Endometrium (tissue), 2 donors: Measurements from ENCODE around the gene MTOR.

ENCODE experiments used
- FAIRE-seq: peaks from 2 replicates; lab custom pipeline; 2012; peaks lifted over from hg19 to GRCh38; lab: Jason Lieb, UNC
- donor health status: control.
- donor health status: control.

The MTOR gene

DNA sequence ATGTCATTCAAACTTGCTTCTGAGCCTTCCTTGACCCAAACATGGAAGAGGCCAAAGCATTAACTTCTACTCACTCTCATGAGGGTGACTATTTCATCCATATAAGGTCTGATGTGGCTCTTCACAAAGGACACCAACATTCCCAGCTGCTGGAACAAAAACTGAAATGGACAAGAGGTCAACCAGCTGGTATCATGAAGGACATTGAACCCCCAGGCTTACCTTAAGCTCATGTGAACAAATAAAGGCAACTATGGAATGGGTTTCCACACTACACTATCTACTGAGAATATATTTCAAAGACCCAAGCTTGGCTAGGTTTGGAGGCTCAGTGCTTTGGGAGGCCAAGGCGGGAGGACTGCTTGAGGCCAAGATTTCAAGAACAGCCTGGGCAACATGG, 46.3 kb downstream of the MTOR start:
- no peak for FAIRE-seq

- no peak for FAIRE-seq
Observed at GRCh38 chr1:11215381-11216005, 46.9 kb downstream of the MTOR start.

- FAIRE-seq = no peak
Observed at GRCh38 chr1:11214698-11215380, 47.5 kb downstream of the MTOR start.

DNA sequence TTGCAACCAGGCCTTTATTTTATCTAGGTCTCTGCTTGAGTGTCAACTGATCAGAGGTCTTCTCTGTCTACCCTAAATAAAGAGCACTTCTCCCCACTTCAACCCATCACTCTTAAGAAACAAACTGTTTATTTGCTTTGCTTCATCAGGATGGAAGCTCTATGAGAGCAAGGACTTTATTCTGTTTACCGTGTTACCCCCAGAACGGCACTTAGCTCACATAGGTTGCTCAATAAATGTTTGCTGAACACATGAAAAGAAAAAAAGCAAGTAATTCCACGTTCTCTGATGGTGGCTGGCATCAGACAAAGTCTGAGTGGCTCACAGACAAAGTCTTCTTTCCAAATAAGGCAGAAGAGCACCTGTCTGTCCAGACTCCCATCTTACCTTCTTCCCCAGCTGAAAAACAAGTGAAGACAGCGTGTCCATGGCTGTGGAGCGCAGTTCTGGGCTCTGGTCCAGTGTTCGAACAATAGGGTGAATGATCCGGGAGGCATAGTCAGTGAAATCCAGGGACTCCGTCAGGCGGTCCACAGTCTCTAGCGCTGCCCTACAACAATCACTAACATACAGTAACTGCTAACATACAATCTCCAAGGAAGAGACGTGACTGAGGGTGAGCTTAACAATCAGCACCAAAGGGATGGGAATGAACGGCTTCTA, 50.3 kb downstream of the MTOR start:
- no peak for FAIRE-seq

DNA sequence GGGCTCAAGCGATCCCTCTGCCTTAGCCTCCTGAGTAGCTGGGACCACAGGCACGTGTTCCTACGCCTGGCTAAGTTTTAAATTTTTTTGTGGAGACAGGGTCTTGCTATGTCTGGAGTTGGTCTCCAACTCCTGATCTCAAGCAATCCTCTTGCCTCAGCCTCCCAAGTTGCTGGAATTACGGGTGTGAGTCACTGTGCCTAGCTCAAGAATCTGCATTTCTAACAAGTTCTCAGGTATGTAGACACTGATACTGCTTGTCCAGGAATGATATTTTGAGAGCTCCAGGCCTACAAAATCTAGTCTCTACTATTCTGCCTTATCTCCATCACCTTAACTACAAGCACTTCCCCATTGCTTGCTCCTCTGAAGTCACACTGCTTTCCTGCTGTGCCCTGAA, 50.9 kb downstream of the MTOR start:
- no peak for FAIRE-seq

DNA sequence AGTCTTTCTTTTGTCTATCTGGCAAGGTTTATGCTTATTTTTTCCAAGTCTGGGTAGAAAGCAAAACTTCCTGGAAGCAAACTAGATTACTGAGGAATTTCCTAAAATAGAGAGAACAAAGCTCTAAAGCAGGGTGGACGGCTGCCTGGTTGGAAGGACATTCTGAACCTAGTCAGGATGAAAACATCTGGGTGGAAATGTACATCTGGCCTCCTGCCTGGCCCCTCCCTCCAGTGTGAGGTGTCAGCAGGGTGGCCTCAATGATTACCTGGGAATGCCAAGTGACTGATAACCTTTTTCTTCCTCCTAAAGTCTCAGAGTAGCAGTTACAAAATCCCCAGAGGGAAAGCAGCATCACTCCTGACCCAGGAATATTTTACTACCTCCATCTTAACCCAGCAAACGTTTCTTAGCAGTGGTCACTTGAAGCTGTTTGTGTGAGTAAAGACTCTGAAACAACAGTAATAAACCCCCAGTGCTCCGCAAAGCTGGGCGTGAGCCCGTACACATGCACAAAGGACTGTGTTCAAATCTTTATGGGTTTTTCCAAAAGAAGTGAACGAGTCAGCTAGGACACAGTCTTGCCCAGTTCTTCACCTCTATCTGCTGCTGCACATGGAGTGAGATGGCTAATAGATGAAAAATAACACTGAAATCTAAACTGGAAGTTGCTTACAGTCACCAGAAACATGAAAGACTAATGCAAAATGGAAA, 54.3 kb downstream of the MTOR start:
- FAIRE-seq = no peak

DNA sequence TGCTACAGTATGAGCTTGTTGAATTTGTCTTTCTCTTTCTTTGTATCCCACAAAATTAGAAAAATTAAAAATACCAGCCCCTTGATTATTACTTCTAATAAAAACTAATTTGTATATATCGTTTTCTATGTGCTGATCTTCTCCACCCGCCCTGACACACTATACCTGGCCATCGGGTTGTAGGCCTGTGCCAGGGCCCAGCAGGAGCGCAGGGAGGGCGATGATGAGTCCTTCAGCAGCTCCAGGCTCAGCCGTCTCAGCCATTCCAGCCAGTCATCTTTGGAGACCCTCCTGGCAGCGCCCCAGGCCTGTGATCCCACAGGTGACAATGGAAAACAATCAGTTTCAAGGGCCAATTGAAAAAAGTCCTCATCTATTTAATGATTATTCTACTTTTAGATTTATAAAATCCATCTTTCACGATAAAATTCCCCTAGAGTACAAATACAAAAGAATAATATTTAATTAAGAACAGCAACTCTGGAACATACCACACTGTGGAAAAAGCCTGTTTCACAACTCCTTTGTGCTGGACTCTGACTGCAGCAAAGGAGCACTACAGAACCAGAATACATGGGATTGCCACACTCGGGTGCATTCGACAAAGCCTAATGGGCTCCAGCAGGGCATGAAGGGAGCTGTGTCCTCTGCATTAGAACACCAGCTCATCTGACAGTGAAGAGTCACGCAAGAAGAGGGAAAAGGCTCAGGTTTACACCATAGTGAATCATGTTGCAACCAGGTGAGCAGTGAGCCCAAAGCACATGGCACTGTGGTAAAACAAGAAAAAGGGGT, 57.8 kb downstream of the MTOR start:
- FAIRE-seq = no peak

GRCh38 chr1:11198851-11199594, 63.3 kb downstream of the MTOR start:
- no peak for FAIRE-seq

- no peak for FAIRE-seq
Observed at GRCh38 chr1:11198257-11198656, 64.1 kb downstream of the MTOR start.

DNA sequence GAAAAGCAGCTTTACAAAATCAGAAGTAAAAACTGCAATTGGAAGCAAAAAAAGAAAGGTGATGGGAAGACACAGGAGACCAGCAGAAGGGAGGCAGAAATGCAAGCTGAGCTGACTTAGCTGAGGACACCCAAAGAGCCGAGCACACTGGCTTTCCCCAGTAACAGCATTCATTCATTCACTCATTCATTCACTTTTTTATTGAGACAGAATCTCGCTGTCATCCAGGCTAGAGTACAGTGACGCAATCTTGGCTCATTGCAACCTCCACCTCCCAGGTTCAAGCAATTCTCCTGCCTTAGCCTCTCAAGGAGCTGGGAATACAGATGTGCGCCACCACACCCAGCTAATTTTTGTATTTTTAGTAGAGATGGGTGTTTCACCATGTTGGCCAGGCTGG, 65.0 kb downstream of the MTOR start:
- FAIRE-seq = no peak

DNA sequence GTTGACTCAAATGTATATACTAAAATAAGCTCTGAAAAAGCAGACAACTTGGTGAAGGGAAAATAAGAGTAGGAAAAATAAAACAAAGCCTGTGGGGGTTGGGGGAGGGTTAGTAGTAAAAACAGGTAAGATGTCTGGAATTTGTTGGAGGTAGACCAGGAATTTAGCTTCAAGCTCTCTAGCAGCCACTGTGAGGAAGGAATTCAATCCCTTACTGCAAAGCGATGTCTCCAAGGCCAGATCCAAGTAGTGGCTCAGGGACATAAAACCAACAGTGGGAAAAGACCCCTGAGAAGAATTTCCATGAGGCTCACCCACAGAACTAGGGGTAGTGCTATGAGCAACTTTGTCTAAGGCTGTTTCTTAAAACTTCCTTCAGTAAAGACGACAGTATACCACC, 65.4 kb downstream of the MTOR start:
- FAIRE-seq = no peak

GRCh38 chr1:11194407-11195176, 67.8 kb downstream of the MTOR start:
- FAIRE-seq = no peak

- no peak for FAIRE-seq
Observed at GRCh38 chr1:11193376-11193775, 69.0 kb downstream of the MTOR start.

GRCh38 chr1:11188858-11189451, 73.4 kb downstream of the MTOR start, which contains the start of gene ANGPTL7:
Gene ANGPTL7 (plus strand): TSS chr1:11189355. CDS start chr1:11189580, 225 bp downstream.
- FAIRE-seq = no peak

- no peak for FAIRE-seq
Observed at GRCh38 chr1:11188381-11188780, 74.0 kb downstream of the MTOR start.

- FAIRE-seq = no peak
Observed at GRCh38 chr1:11187931-11188330, 74.4 kb downstream of the MTOR start.

GRCh38 chr1:11187494-11187893, 74.9 kb downstream of the MTOR start:
- FAIRE-seq = no peak

- FAIRE-seq = no peak
Observed at GRCh38 chr1:11187000-11187399, 75.4 kb downstream of the MTOR start.

- no peak for FAIRE-seq
Observed at GRCh38 chr1:11184973-11185372, 77.4 kb downstream of the MTOR start.

- FAIRE-seq = no peak
Observed at GRCh38 chr1:11182884-11183283, 79.5 kb downstream of the MTOR start.
